Pancreas (tissue), 10 donors: Measurements from ENCODE around the gene RBFOX1. TPM values are rescaled to one million over a fixed set of nuclear protein-coding genes. Genes with fewer than 3 reads are reported as not detected.

Experiments
- ATAC-seq, 4 donors: fragments of 200-7000 bp; cut with Tn5 transposase; one replicate each; pipeline versions ENCODE4 v1.8.0 to v1.9.1; 2020; ENCODE audit warnings: mild to moderate bottlenecking in 4 of 4, moderate library complexity in 4 of 4
- DNase-seq, 6 donors: peaks; one replicate each; pipeline ENCODE4 v3.0.0-alpha.2; 2020
- FAIRE-seq: peaks from 2 replicates; lab custom pipeline; 2012; peaks lifted over from hg19 to GRCh38; lab: Jason Lieb, UNC
- H3K27ac ChIP-seq, 4 donors: fragments of 200-600 bp; sonication (generic); 1 replicate in 3 of 4; 2 replicates in 1 of 4; pipeline versions ENCODE4 v1.5.0 to v1.8.0; 2020
- H3K27me3 ChIP-seq, 4 donors: fragments of 200-600 bp; one replicate each; pipeline ENCODE4 v1.8.0; 2021
- H3K36me3 ChIP-seq, 3 donors: fragments of 200-600 bp; sonication (generic) in 1 of 3; one replicate each; pipeline versions ENCODE4 v1.5.0 to v1.8.0; 2020 to 2021
- H3K4me1 ChIP-seq, 3 donors: fragments of 200-600 bp; one replicate each; pipeline ENCODE4 v1.8.0; 2021
- H3K4me3 ChIP-seq, 4 donors: fragments of 200-600 bp; sonication (generic) in 2 of 4; one replicate each; pipeline versions ENCODE4 v1.5.0 to v1.8.0; 2020 to 2021
- H3K9me3 ChIP-seq, 4 donors: fragments of 200-600 bp; one replicate each; pipeline ENCODE4 v1.8.0; 2021
- WGBS, 2 donors: extraction: QIAGEN DNeasy Blood & Tissue Kit; methylation state at CpG; one replicate each; pipeline ENCODE4 v1.1.7; 2013; 5-methylcytosine and 5-hydroxymethylcytosine counted together
- intact Hi-C, 3 donors: fragments of 100-400 bp; cut with DNase I; formaldehyde crosslinking; loops; one replicate each; pipeline versions ENCODE4 v1.11.1 to v1.14.2; 2022
- polyA plus RNA-seq, 2 donors: library from polyadenylated mRNA; stranded (reverse); fragments of 200-250 nt; gene quantifications; one replicate each; pipeline ENCODE4 v1.2.3, GENCODE V29; 2013
- total RNA-seq, 6 donors: library from RNA; stranded (reverse); fragmentation: NEBNext Ultra II Directional in 4 of 6; extraction: Animal tissue kit (Norgen Biotek cat#: 25700) in 4 of 6; gene quantifications; one replicate each; pipeline versions ENCODE4 v1.2.1 to v1.2.4, GENCODE V29; 2021 to 2023
- TF ChIP-seq, protein P1 (sequence below), 4 donors: fragments of 200-600 bp; sonication (generic) in 3 of 4; IDR thresholded peaks; one replicate each; pipeline versions ENCODE4 v1.5.0 to v1.8.0; 2021; ENCODE audit warnings: antibody characterized with exemption in 4 of 4
- donor health status: healthy with polysubstance abuse.
- donor health status: DM: no; HTN: no; CAD: no; lungs with moderate emphysema.
- donor health status: DM: no; HTN: no; CAD: no.
- donor health status: control.
- donor health status: control.
- donor health status: Bipolar disorder and iron deficiency.
- donor health status: DM: yes; HTN: yes; CAD: no.
- donor health status: DM: no; HTN: no; CAD: no.
- donor health status: DM: no; HTN: no; CAD: no.
- donor health status: DM: yes; HTN: yes; CAD: no.

Gene RBFOX1
- total and polyA plus RNA-seq, 8 donors = 0.12 to 0.28 (median 0.15) TPM; not detected in 3

GRCh38 chr16:7325834-7326233, 6.8 kb upstream of the RBFOX1 start:
- no peak for ATAC-seq
- no peak for DNase-seq
- Histone ChIP-seq H3K27ac (no peak overlapping the region), H3K27me3 (no peaks in the 10 kb centered on the region), H3K9me3 (no peaks in the 10 kb centered on the region), H3K4me3 (no peak overlapping the region), H3K4me1 (no peaks in the 10 kb centered on the region), H3K36me3 (no peaks in the 10 kb centered on the region)
- 80 to 87% methylated on average over 3 of the region's 3 CpGs for WGBS, 2 donors
- intact Hi-C loops = no loop called here
- TF ChIP-seq, protein P1, sequence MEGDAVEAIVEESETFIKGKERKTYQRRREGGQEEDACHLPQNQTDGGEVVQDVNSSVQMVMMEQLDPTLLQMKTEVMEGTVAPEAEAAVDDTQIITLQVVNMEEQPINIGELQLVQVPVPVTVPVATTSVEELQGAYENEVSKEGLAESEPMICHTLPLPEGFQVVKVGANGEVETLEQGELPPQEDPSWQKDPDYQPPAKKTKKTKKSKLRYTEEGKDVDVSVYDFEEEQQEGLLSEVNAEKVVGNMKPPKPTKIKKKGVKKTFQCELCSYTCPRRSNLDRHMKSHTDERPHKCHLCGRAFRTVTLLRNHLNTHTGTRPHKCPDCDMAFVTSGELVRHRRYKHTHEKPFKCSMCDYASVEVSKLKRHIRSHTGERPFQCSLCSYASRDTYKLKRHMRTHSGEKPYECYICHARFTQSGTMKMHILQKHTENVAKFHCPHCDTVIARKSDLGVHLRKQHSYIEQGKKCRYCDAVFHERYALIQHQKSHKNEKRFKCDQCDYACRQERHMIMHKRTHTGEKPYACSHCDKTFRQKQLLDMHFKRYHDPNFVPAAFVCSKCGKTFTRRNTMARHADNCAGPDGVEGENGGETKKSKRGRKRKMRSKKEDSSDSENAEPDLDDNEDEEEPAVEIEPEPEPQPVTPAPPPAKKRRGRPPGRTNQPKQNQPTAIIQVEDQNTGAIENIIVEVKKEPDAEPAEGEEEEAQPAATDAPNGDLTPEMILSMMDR (IDR thresholded peaks at IDR 0.05) = no peak
- FAIRE-seq = no peak

- TF ChIP-seq, protein P1 (IDR thresholded peaks at IDR 0.05) = no peak
- H3K4me3 ChIP-seq = no peak overlapping the region
- ATAC-seq (no peak), FAIRE-seq (no peak), DNase-seq (no peak)
- no peak overlapping the region for H3K27ac ChIP-seq
- H3K36me3 ChIP-seq = no peaks in the 10 kb centered on the region
- 29 to 34% methylated on average over 8 of the region's 8 CpGs for WGBS, 2 donors
- H3K4me1 ChIP-seq = no peaks in the 10 kb centered on the region
- intact Hi-C loops = no loop called here
- no peaks in the 10 kb centered on the region for H3K27me3 ChIP-seq
- no peaks in the 10 kb centered on the region for H3K9me3 ChIP-seq
Observed at GRCh38 chr16:7330709-7331108, 1.9 kb upstream of the RBFOX1 start.

- DNase-seq = no peak
- H3K36me3 ChIP-seq = no peaks in the 10 kb centered on the region
- TF ChIP-seq, protein P1 (IDR thresholded peaks at IDR 0.05) = no peak
- no peaks in the 10 kb centered on the region for H3K9me3 ChIP-seq
- WGBS, 2 donors = 16 to 18% methylated on average over 6 of the region's 6 CpGs
- intact Hi-C loops = no loop called here
- H3K27ac ChIP-seq = no peak overlapping the region
- ATAC-seq = no peak
- H3K27me3 ChIP-seq = no peaks in the 10 kb centered on the region
- no peak for FAIRE-seq
- no peaks in the 10 kb centered on the region for H3K4me1 ChIP-seq
- no peak overlapping the region for H3K4me3 ChIP-seq
Observed at GRCh38 chr16:7331997-7332396, 648 bp upstream of the RBFOX1 start.

- Histone ChIP-seq H3K9me3 (no peaks in the 10 kb centered on the region), H3K4me3 (no peak overlapping the region), H3K27ac (no peak overlapping the region), H3K4me1 (no peaks in the 10 kb centered on the region), H3K36me3 (no peaks in the 10 kb centered on the region), H3K27me3 (no peaks in the 10 kb centered on the region)
- TF ChIP-seq, protein P1 (IDR thresholded peaks at IDR 0.05) = no peak
- DNase-seq = no peak
- intact Hi-C loops = no loop called here
- no peak for FAIRE-seq
- WGBS, 2 donors = 14 to 18% methylated on average over 6 of the region's 6 CpGs
- ATAC-seq = no peak
Observed at GRCh38 chr16:7333180-7333725, 608 bp downstream of the RBFOX1 start.

DNA sequence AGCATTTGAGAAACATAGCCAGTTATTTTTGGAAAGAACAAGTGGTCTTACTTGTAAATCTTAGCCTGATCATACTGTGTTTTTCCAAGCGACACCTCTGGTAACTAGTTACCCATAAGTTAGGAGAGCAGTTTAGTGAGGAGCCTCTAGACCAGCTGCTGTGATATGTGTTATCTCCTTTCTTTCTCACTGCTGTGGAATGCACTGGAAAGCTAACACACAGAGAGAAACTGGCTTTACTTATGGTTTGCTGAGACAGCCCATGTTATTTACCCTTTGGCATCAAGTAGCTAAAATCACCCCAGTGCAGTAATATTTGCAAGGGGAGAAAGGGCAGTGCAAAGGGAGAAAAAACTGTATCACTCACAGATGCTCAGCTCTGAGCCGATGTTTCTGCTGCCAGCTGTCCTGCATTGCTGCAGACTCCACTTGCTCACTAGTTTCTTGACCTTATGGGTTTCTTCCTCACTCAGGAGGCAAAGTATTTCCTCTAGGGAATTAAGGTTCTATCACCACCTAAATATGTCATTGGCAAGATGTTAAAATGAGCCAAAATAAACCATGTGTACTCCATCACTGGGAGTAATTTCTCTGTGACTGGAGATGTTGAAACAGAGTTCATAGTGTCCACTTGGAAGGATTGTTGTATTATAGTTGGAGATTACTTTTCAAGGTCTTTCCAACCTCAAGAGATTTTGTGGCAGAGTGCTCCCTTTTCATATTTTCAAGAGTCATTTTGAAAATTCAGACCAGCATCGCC, 2.3 kb downstream of the RBFOX1 start:
- 30 to 39% methylated on average over 3 of the region's 3 CpGs for WGBS, 2 donors
- Histone ChIP-seq H3K4me1 (no peaks in the 10 kb centered on the region), H3K4me3 (no peak overlapping the region), H3K36me3 (no peaks in the 10 kb centered on the region), H3K27ac (no peak overlapping the region), H3K27me3 (no peaks in the 10 kb centered on the region), H3K9me3 (no peaks in the 10 kb centered on the region)
- FAIRE-seq = no peak
- no peak for DNase-seq
- TF ChIP-seq, protein P1 (IDR thresholded peaks at IDR 0.05) = no peak
- ATAC-seq = no peak
- intact Hi-C loops = no loop called here
